ENCODE results near the gene OR6B3. TPM values are rescaled to one million over a fixed set of nuclear protein-coding genes. Genes with fewer than 3 reads are reported as not detected.

The OR6B3 gene
- total RNA-seq, 1 experiment from 2014 or later = not detected

DNA sequence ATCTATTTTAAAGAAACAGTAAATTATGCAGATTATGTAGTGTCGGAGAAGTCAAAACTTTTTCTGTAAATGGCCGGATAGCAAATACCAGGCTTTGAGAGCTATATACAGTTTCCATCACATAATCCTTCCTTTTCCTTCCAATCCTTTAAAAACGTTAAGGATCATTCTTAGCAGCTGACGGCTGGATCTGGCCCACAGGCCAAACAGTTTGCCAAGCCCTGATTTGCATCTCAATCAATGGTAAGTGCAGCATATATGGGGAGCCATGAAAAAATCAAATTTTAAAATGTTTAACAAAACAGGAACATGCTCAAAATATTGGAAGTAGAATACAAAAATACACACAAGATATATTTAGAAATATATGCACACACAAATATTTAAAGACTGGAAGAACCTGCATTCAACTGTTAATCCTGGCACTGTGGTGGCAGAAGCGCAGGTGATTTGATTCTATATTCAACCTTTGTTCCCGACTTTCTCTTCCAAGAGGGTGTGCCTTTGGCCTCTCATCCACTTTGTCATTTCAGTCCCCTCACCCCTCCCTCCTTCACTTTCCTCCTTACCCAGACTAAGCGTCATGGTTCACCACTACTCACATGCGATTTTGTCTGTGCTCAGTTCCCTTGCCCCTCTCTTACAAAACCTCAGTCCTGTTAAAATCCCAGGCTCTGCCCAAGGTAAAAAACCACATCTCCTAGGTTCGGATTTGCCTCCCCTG lies 55.5 kb downstream of the OR6B3 start:
- Mint-ChIP-seq H3K27me3 (ENCODE audit: insufficient read depth, unreplicated experiment) (no peaks in the 10 kb centered on the region), H3K36me3 (ENCODE audit: insufficient read depth, unreplicated experiment) (peaks cover 31% of the 10 kb centered on the region), H3K4me3 (ENCODE audit: unreplicated experiment) (no peak overlapping the region), H3K27ac (ENCODE audit: unreplicated experiment) (no peak overlapping the region), H3K9me3 (ENCODE audit: unreplicated experiment) (no peaks in the 10 kb centered on the region), H3K4me1 (ENCODE audit: low read depth, unreplicated experiment) (no peaks in the 10 kb centered on the region)
- Histone ChIP-seq H3K4me1 (no peaks in the 10 kb centered on the region), H3K9me3 (no peaks in the 10 kb centered on the region), H3K4me3 (ENCODE audit: low read depth, low read length) (no peak overlapping the region), H3K27me3 (replicated peaks; ENCODE audit: control insufficient read depth, insufficient read depth, low read length) (no peaks in the 10 kb centered on the region), H3K36me3 (ENCODE audit: control insufficient read depth, insufficient read depth, low read length) (peaks cover 2% of the 10 kb centered on the region; the same call in 1 of the 2 replicates)
- CTCF ChIA-PET = no interaction called here
- POLR2A ChIA-PET = no interaction called here
- no peak for DNase-seq
- no TSS peak for BruUV-seq (replicated peaks)
- intact Hi-C loops (cut with micrococcal nuclease; ENCODE audit: unreplicated experiment) = no loop called here
- TF ChIP-seq CTCF (IDR thresholded peaks at IDR 0.05; ENCODE audit: insufficient read depth in 1 of 2, low read depth in 1 of 2, low read length in 1 of 2, severe bottlenecking in 1 of 2, unreplicated experiment in 1 of 2) = no peak

Other genes starting within 250 kb of the OR6B3 start
- gene NDUFA10, start 28.2 kb downstream of the OR6B3 start, total RNA-seq (2022) = 103 and 106 TPM in 2 replicates
- not detected in 2 replicates for gene OR6B2, start 23.1 kb downstream of the OR6B3 start, total RNA-seq (2022)
- 76.8 and 86.3 TPM in 2 replicates for gene COPS9, start 82.8 kb upstream of the OR6B3 start, total RNA-seq (2022)
- gene OTOS, start 87.1 kb upstream of the OR6B3 start, total RNA-seq (2022) = not detected in 2 replicates

Measured in Caco-2 (cell line).